Uterus (tissue), 4 donors: ENCODE measurements around the gene ZNF583. TPM values are rescaled to one million over a fixed set of nuclear protein-coding genes. Genes with fewer than 3 reads are reported as not detected.

Experiments used
- DNase-seq, 2 donors: peaks; one replicate each; pipeline ENCODE4 v3.0.0-alpha.2; 2019 to 2020
- H3K27ac ChIP-seq, 2 donors: fragments of 200-600 bp; sonication (generic); 1 replicate in 1 of 2; 2 replicates in 1 of 2; pipeline ENCODE4 v1.5.1; 2016 to 2018
- H3K27me3 ChIP-seq, 2 donors: fragments of 200-600 bp; sonication (generic); one replicate each; pipeline ENCODE4 v1.5.1; 2018 to 2019; ENCODE audit warnings: control low read depth in 1 of 2
- H3K36me3 ChIP-seq, 2 donors: fragments of 200-600 bp; sonication (generic); one replicate each; pipeline ENCODE4 v1.5.1; 2019; ENCODE audit warnings: control low read depth in 1 of 2
- H3K4me1 ChIP-seq, 2 donors: fragments of 200-600 bp; sonication (generic); one replicate each; pipeline ENCODE4 v1.5.1; 2018 to 2019; ENCODE audit warnings: control low read depth in 1 of 2
- H3K4me3 ChIP-seq, 2 donors: fragments of 200-600 bp; sonication (generic); 1 replicate in 1 of 2; 2 replicates in 1 of 2; pipeline ENCODE4 v1.5.1; 2018 to 2019; ENCODE audit warnings: mild to moderate bottlenecking in 1 of 2
- H3K9me3 ChIP-seq, 2 donors: fragments of 200-600 bp; sonication (generic); one replicate each; pipeline ENCODE4 v1.5.1; 2019; ENCODE audit warnings: control low read depth in 1 of 2
- POLR2A ChIP-seq, 2 donors: fragments of 450-650 bp; IDR thresholded peaks; one replicate each; pipeline ENCODE4 v1.6.1; 2016; ENCODE audit warnings: antibody characterized with exemption in 2 of 2, mild to moderate bottlenecking in 1 of 2, moderate library complexity in 1 of 2
- intact Hi-C: fragments of 100-400 bp; cut with DNase I; formaldehyde crosslinking; loops from one replicate; pipeline ENCODE4 v1.15.1; 2023; ENCODE audit warnings: low total_unique reads
- total RNA-seq, 4 donors: library from RNA; depleted of rRNA in 3 of 4; stranded (reverse); fragments of >200 nt in 3 of 4; gene quantifications; one replicate each; pipeline versions ENCODE4 v1.1.0 to v1.2.4, GENCODE V29; 2014 to 2023
- TF ChIP-seq, protein P1 (sequence below), 4 experiments: fragments of 200-600 bp in 2 of 4; fragments of 450-650 bp in 2 of 4; sonication (generic) in 2 of 4; IDR thresholded peaks; one replicate each; pipeline ENCODE4 v1.5.1; 2016 to 2019; ENCODE audit warnings: antibody characterized with exemption in 4 of 4, mild to moderate bottlenecking in 2 of 4, moderate library complexity in 1 of 4
- donor health status: DM: yes; HTN: yes; CAD: no.

The ZNF583 gene
- total RNA-seq, 4 donors from 2014 or later: 1.5 to 25.1 (median 14.4) TPM

DNA sequence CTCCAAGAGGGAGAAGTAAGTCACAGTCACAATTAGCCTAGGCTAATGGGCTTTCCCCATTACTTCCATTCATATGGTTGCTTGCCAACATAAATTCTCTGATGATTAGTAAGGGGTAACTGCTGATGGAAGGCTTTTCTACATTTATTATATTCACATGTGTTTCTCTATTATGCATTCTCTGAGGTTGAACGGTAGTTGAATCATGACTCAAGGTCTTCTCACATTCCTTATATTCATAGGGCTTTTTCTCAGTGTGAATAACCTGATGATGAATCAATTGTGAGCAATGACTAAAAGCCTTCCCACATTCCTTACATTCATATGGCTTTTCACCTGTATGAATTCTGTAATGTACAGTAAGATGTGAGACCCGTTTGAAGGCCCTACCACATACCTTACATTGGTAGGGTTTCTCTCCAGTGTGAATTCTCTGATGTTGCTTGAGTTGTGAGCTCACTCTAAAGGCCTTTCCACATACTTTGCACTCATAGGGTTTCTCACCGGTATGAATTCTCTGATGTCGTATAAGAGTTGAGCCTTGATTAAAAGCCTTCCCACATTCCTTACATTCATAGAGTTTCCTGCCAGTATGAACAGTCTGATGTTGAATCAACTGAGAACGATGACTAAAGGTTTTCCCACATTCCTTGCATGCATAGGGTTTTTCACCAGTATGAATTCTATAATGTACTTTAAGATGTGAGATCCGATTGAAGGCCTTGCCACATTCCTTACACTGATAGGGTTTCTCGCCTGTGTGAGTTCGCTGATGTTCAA is 20.1 kb upstream of the ZNF583 start:
- Histone ChIP-seq H3K4me3 (no peak overlapping the region), H3K27me3 (no peaks in the 10 kb centered on the region), H3K9me3 (peaks cover 0 to 21% of the 10 kb centered on the region in 2 donors), H3K4me1 (no peaks in the 10 kb centered on the region), H3K27ac (no peak overlapping the region), H3K36me3 (no peaks in the 10 kb centered on the region)
- TF ChIP-seq POLR2A (IDR thresholded peaks at IDR 0.05): no peak
- TF ChIP-seq, protein P1, sequence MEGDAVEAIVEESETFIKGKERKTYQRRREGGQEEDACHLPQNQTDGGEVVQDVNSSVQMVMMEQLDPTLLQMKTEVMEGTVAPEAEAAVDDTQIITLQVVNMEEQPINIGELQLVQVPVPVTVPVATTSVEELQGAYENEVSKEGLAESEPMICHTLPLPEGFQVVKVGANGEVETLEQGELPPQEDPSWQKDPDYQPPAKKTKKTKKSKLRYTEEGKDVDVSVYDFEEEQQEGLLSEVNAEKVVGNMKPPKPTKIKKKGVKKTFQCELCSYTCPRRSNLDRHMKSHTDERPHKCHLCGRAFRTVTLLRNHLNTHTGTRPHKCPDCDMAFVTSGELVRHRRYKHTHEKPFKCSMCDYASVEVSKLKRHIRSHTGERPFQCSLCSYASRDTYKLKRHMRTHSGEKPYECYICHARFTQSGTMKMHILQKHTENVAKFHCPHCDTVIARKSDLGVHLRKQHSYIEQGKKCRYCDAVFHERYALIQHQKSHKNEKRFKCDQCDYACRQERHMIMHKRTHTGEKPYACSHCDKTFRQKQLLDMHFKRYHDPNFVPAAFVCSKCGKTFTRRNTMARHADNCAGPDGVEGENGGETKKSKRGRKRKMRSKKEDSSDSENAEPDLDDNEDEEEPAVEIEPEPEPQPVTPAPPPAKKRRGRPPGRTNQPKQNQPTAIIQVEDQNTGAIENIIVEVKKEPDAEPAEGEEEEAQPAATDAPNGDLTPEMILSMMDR (IDR thresholded peaks at IDR 0.05): no peak
- no peak for DNase-seq
- intact Hi-C loops: no loop called here

GRCh38 chr19:56393119-56394012 is 10.8 kb upstream of the ZNF583 start, which contains the start of gene ZNF582:
Gene ZNF582 (minus strand): TSS chr19:56393534. CDS start chr19:56391752, 1,782 bp downstream.
- no peaks in the 10 kb centered on the region for H3K27me3 ChIP-seq
- peak within 1 kb of the TSS; percentile 93 to 97 for H3K27ac ChIP-seq
- peak within 1 kb of the TSS; percentile 75 to 77 for H3K4me3 ChIP-seq
- no peaks in the 10 kb centered on the region for H3K4me1 ChIP-seq
- DNase-seq: peak; percentile 95 to 96
- H3K9me3 ChIP-seq: peaks cover 0 to 4% of the 10 kb centered on the region in 2 donors
- peak in 1 of 2 donors; percentile 58 for TF ChIP-seq POLR2A (IDR thresholded peaks at IDR 0.05)
- TF ChIP-seq, protein P1 (IDR thresholded peaks at IDR 0.05): peak; percentile 60 to 81 (median 73)
- H3K36me3 ChIP-seq: no peaks in the 10 kb centered on the region
- intact Hi-C loops: no loop called here

DNA sequence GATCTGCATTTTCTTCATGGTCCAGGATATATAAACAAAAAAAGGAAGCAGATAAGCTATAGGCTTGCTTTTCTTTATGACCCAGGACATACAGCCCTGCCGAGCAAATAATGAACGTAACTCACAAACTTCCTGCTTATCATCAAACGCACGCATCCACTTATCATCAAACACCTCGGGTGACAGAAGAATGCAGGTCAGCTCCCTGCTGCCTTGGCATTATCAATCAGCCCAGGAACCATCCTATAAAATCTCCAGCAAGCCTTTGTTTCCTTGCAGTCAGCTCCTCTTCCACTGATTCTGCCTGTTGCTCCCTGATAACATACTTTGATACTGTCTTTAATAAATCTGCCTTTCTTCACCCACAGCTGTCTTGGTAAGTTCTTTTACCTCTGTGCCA is 5.3 kb upstream of the ZNF583 start:
- H3K27me3 ChIP-seq: no peaks in the 10 kb centered on the region
- no peak overlapping the region for H3K27ac ChIP-seq
- H3K9me3 ChIP-seq: no peaks in the 10 kb centered on the region
- H3K36me3 ChIP-seq: no peaks in the 10 kb centered on the region
- no peaks in the 10 kb centered on the region for H3K4me1 ChIP-seq
- H3K4me3 ChIP-seq: no peak overlapping the region
- DNase-seq: no peak
- TF ChIP-seq, protein P1 (IDR thresholded peaks at IDR 0.05): no peak
- TF ChIP-seq POLR2A (IDR thresholded peaks at IDR 0.05): no peak
- intact Hi-C loops: no loop called here

DNA sequence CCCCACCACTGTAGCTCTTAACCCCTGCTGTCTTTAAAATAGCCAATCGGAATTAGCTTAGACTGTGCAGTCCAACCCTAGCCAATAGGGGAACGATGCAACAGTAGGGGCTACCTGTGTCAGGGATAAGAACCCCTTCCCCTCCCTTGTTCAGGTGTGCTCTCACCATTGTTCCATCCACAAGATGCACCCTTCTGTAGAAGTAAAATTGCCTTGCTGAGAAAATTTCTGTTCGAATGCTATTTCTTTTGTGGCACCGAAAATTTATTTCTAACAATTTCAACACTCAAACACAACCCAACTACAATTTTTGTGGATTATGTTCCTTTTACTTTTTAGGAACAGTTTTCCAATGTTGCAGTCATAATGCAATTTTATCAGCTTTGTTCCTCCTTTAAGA is 3.6 kb upstream of the ZNF583 start:
- Histone ChIP-seq H3K36me3 (no peaks in the 10 kb centered on the region), H3K9me3 (no peaks in the 10 kb centered on the region), H3K27me3 (no peaks in the 10 kb centered on the region), H3K4me1 (peaks cover 0 to 6% of the 10 kb centered on the region in 2 donors), H3K4me3 (no peak overlapping the region), H3K27ac (no peak overlapping the region)
- DNase-seq: no peak
- intact Hi-C loops: no loop called here
- no peak for TF ChIP-seq POLR2A (IDR thresholded peaks at IDR 0.05)

- peaks cover 0 to 6% of the 10 kb centered on the region in 2 donors for H3K4me1 ChIP-seq
- H3K27me3 ChIP-seq: no peaks in the 10 kb centered on the region
- TF ChIP-seq, protein P1 (IDR thresholded peaks at IDR 0.05): no peak
- no peak for TF ChIP-seq POLR2A (IDR thresholded peaks at IDR 0.05)
- H3K36me3 ChIP-seq: no peaks in the 10 kb centered on the region
- intact Hi-C loops: no loop called here
- peak overlapping the region; percentile 94 to 98 for H3K27ac ChIP-seq
- H3K4me3 ChIP-seq: peak overlapping the region; percentile 79 to 83
- no peak for DNase-seq
- peaks cover 0 to 9% of the 10 kb centered on the region in 2 donors for H3K9me3 ChIP-seq
Measured at GRCh38 chr19:56403261-56403660, 871 bp upstream of the ZNF583 start.
